Heart right ventricle (tissue), 16 donors: ENCODE measurements around the gene MAP3K7. TPM values are rescaled to one million over a fixed set of nuclear protein-coding genes. Genes with fewer than 3 reads are reported as not detected.
A peak's percentile ranks its signal among the peaks of the same experiment; 100 is the strongest.

Experiments
- ATAC-seq, 8 donors: fragments of 200-7000 bp; cut with Tn5 transposase; one replicate each; pipeline ENCODE4 v1.9.1; 2020; ENCODE audit warnings: mild to moderate bottlenecking in 8 of 8, moderate library complexity in 8 of 8, moderate number of reproducible peaks in 1 of 8
- DNase-seq, 2 donors: peaks; one replicate each; pipeline ENCODE4 v3.0.0-alpha.2; 2020
- H3K27ac ChIP-seq, 10 donors: fragments of 200-600 bp; sonication (generic) in 2 of 10; one replicate each; pipeline versions ENCODE4 v1.5.0 to v1.8.0; 2020 to 2022; ENCODE audit warnings: mild to moderate bottlenecking in 3 of 10
- H3K27me3 ChIP-seq, 7 donors: fragments of 200-600 bp; one replicate each; pipeline ENCODE4 v1.8.0; 2021 to 2022; ENCODE audit warnings: mild to moderate bottlenecking in 2 of 7
- H3K36me3 ChIP-seq, 9 donors: fragments of 200-600 bp; sonication (generic) in 1 of 9; one replicate each; pipeline versions ENCODE4 v1.5.0 to v1.8.0; 2020 to 2022; ENCODE audit warnings: mild to moderate bottlenecking in 2 of 9
- H3K4me1 ChIP-seq, 9 donors: fragments of 200-600 bp; sonication (generic) in 1 of 9; one replicate each; pipeline versions ENCODE4 v1.5.0 to v1.8.0; 2020 to 2022; ENCODE audit warnings: mild to moderate bottlenecking in 4 of 9
- H3K4me3 ChIP-seq, 10 donors: fragments of 200-600 bp; sonication (generic) in 2 of 10; one replicate each; pipeline versions ENCODE4 v1.5.0 to v1.8.0; 2020 to 2022; ENCODE audit warnings: mild to moderate bottlenecking in 7 of 10, moderate library complexity in 2 of 10
- H3K9me3 ChIP-seq, 11 donors: fragments of 200-600 bp in 10 of 11; sonication (generic) in 2 of 11; one replicate each; pipeline versions ENCODE4 v1.5.0 to v1.8.0; 2013 to 2022; ENCODE audit warnings: mild to moderate bottlenecking in 2 of 11, control low read depth in 1 of 11, moderate library complexity in 1 of 11
- CTCF ChIP-seq, 9 donors: fragments of 200-600 bp; sonication (generic) in 2 of 9; IDR thresholded peaks; one replicate each; pipeline versions ENCODE4 v1.5.0 to v1.8.0; 2021 to 2022; ENCODE audit warnings: antibody characterized with exemption in 9 of 9, mild to moderate bottlenecking in 5 of 9, moderate library complexity in 1 of 9
- WGBS, 2 donors: extraction: QIAGEN DNeasy Blood & Tissue Kit; methylation state at CpG; one replicate each; pipeline ENCODE4 v1.1.7; 2013; ENCODE audit warnings: inconsistent platforms in 1 of 2; 5-methylcytosine and 5-hydroxymethylcytosine counted together
- intact Hi-C, 10 donors: fragments of 100-400 bp; cut with DNase I; formaldehyde crosslinking; loops; one replicate each; pipeline versions ENCODE4 v1.11.1 to v1.14.2; 2022
- polyA plus RNA-seq, 2 donors: library from polyadenylated mRNA; stranded (reverse); fragments of 200-250 nt; gene quantifications; one replicate each; pipeline ENCODE4 v1.2.3, GENCODE V29; 2013
- total RNA-seq, 10 donors: library from RNA; stranded (reverse); fragmentation: NEBNext Ultra II Directional in 3 of 10; extraction: Animal tissue kit (Norgen Biotek cat#: 25700) in 3 of 10; gene quantifications; one replicate each; pipeline versions ENCODE4 v1.2.1 to v1.2.4, GENCODE V29; 2021 to 2023
- donor health status: Arrhythmogenic right ventricular cardiomyopathy.
- donor health status: ischemic (EF 13 %, LVEDD 7.1; RV severe dilation, severe dysfunction).
- donor health status: healthy with polysubstance abuse.
- donor health status: DM: no; HTN: yes; CAD: no.
- donor health status: DM: no; HTN: no; CAD: no.
- donor health status: ischemic (EF 25% LVEDD 6.9; RV normal size, moderate dysfunction).
- donor health status: ischemic (EF 25% LVEDD 5.7; RV mildly dilated, moderate dysfunction).
- donor health status: healthy.
- donor health status: DM: yes; HTN: yes; CAD: no.
- donor health status: Ischemic cardiomyopathy.
- donor health status: ischemic (EF 35%, LVEDD 5.7; RV mildly dilated, moderate dysfunction).
- donor health status: nonischemic (EF 11% LVEDD 7.7; RV severe dilation, severe dysfunction).
- donor health status: DM: yes; HTN: yes; CAD: no.
- donor health status: PGD.
- donor health status: ischemic (EF 29% LVEDD 5.4; RV normal size, mild dysfunction).
- donor health status: nonischemic (EF 23%, LVEDD 6.1; RV moderate dilation, normal function).

MAP3K7 gene
- total and polyA plus RNA-seq, 12 donors, result 7.5 to 29.3 (median 20.1) TPM

GRCh38 chr6:90575267-90575666 lies 11.6 kb downstream of the MAP3K7 start:
- intact Hi-C loops, result no loop called here
- no peak overlapping the region for H3K27ac ChIP-seq
- TF ChIP-seq CTCF (IDR thresholded peaks at IDR 0.05), result no peak
- WGBS, 2 donors, result 68 to 71% methylated on average over 3 of the region's 3 CpGs
- DNase-seq (no peak), ATAC-seq (no peak)
- H3K36me3 ChIP-seq, result peaks cover 0 to 29% (median 0%) of the 10 kb centered on the region in 9 donors
- no peaks in the 10 kb centered on the region for H3K9me3 ChIP-seq
- no peaks in the 10 kb centered on the region for H3K27me3 ChIP-seq
- H3K4me1 ChIP-seq, result peaks cover 0 to 43% (median 15%) of the 10 kb centered on the region in 9 donors
- no peak overlapping the region for H3K4me3 ChIP-seq

DNA sequence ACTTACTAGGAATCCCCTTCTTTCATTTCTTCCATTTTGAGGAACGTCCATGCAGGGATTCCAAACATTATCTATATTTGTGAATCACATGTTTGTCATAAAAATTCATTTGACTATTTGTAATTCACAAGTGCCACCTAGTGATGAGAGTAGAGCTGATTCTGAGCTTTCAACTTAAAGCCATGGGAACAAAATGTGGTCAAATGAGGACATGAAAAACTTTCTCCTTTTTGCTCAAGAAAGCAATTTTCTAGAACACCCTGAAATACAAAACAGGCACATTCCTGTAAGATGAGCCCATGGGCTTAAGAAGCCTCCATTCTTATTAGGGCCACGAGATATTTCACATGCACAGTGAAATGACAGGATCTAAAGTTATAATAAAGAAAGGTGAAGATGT lies 12.3 kb downstream of the MAP3K7 start:
- no peak for DNase-seq

GRCh38 chr6:90573624-90574023 lies 13.2 kb downstream of the MAP3K7 start:
- Histone ChIP-seq H3K4me1 (peaks cover 0 to 26% (median 8%) of the 10 kb centered on the region in 9 donors), H3K27ac (no peak overlapping the region), H3K27me3 (no peaks in the 10 kb centered on the region), H3K4me3 (no peak overlapping the region), H3K36me3 (peaks cover 0 to 40% (median 0%) of the 10 kb centered on the region in 9 donors), H3K9me3 (no peaks in the 10 kb centered on the region)
- TF ChIP-seq CTCF (IDR thresholded peaks at IDR 0.05), result no peak
- DNase-seq (no peak), ATAC-seq (peak in 1 of 8 donors; percentile 22)
- intact Hi-C loops, result no loop called here
- WGBS, 2 donors, result 63 to 83% methylated on average over 1 of the region's 1 CpG

More for the DNA sequence above, 12.3 kb downstream of the MAP3K7 start:
- Histone ChIP-seq H3K36me3 (peaks cover 0 to 35% (median 0%) of the 10 kb centered on the region in 9 donors), H3K27me3 (no peaks in the 10 kb centered on the region), H3K4me1 (peaks cover 0 to 36% (median 12%) of the 10 kb centered on the region in 9 donors), H3K9me3 (no peaks in the 10 kb centered on the region), H3K27ac (no peak overlapping the region), H3K4me3 (no peak overlapping the region)
- intact Hi-C loops, result no loop called here
- 51 to 59% methylated on average over 2 of the region's 2 CpGs for WGBS, 2 donors
- peak in 2 of 9 donors; percentile 17 to 20 for TF ChIP-seq CTCF (IDR thresholded peaks at IDR 0.05)
- ATAC-seq, result no peak

- ATAC-seq, result no peak
Measured at GRCh38 chr6:90572856-90573255, 14.0 kb downstream of the MAP3K7 start.

More at GRCh38 chr6:90572856-90573255, 14.0 kb downstream of the MAP3K7 start:
- intact Hi-C loops, result no loop called here
- no peak for DNase-seq
- H3K27me3 ChIP-seq, result no peaks in the 10 kb centered on the region
- 85 to 87% methylated on average over 2 of the region's 2 CpGs for WGBS, 2 donors
- no peak overlapping the region for H3K27ac ChIP-seq
- H3K36me3 ChIP-seq, result peaks cover 0 to 41% (median 0%) of the 10 kb centered on the region in 9 donors
- H3K4me1 ChIP-seq, result peaks cover 0 to 19% (median 5%) of the 10 kb centered on the region in 9 donors
- TF ChIP-seq CTCF (IDR thresholded peaks at IDR 0.05), result no peak
- no peak overlapping the region for H3K4me3 ChIP-seq
- no peaks in the 10 kb centered on the region for H3K9me3 ChIP-seq
